COLO829 (cell line): ENCODE data around the gene TESK2.
A peak's percentile ranks its signal among the peaks of the same experiment; 100 is the strongest.
"Not testable (repeated sequence)": the region's sequence is repeated elsewhere in the genome, so short reads cannot be mapped to it uniquely, and the experiment has no call there.

Source experiments
- DNase-seq: peaks from one replicate; pipeline ENCODE4 v3.0.0; 2012; ENCODE audit warnings: low spot score

Gene TESK2

GRCh38 chr1:45490626-45491486 is at the start of gene TESK2:
TESK2 (minus strand) TSS chr1:45491163; CDS start chr1:45457785, 33,378 bp downstream.
- DNase-seq = peak; percentile 75

- DNase-seq = no peak
Measured at GRCh38 chr1:45536886-45537285, 45.9 kb upstream of the TESK2 start.

GRCh38 chr1:45535988-45536766 is 45.2 kb upstream of the TESK2 start:
- DNase-seq = no peak

GRCh38 chr1:45531873-45532272 is 40.9 kb upstream of the TESK2 start:
- no peak for DNase-seq

GRCh38 chr1:45530632-45531135 is 39.7 kb upstream of the TESK2 start:
- DNase-seq = no peak

GRCh38 chr1:45526135-45526644 is 35.2 kb upstream of the TESK2 start:
- DNase-seq = no peak

GRCh38 chr1:45523975-45524374 is 33.0 kb upstream of the TESK2 start:
- DNase-seq = not testable (repeated sequence)

- DNase-seq = not testable (repeated sequence)
Measured at GRCh38 chr1:45523516-45523915, 32.6 kb upstream of the TESK2 start.

- DNase-seq = no peak
Measured at GRCh38 chr1:45522324-45523104, 31.6 kb upstream of the TESK2 start.

- no peak for DNase-seq
Measured at GRCh38 chr1:45521413-45522323, 30.7 kb upstream of the TESK2 start, which contains the start of gene PRDX1. PRDX1 (minus strand) TSS chr1:45521884; CDS start chr1:45519043, 2,841 bp downstream.

GRCh38 chr1:45519774-45520173 is 28.8 kb upstream of the TESK2 start:
- DNase-seq = not testable (repeated sequence)

- DNase-seq = peak; percentile 72
Measured at GRCh38 chr1:45518910-45519309, 27.9 kb upstream of the TESK2 start.

GRCh38 chr1:45518366-45518765 is 27.4 kb upstream of the TESK2 start:
- not testable (repeated sequence) for DNase-seq

- DNase-seq = no peak
Measured at GRCh38 chr1:45516465-45516864, 25.5 kb upstream of the TESK2 start.

GRCh38 chr1:45516036-45516435 is 25.1 kb upstream of the TESK2 start:
- DNase-seq = no peak

- not testable (repeated sequence) for DNase-seq
Measured at GRCh38 chr1:45513532-45514260, 22.7 kb upstream of the TESK2 start.

GRCh38 chr1:45512641-45513054 is 21.7 kb upstream of the TESK2 start:
- DNase-seq = peak; percentile 26

- DNase-seq = peak; percentile 30
Measured at GRCh38 chr1:45510972-45511527, 20.1 kb upstream of the TESK2 start.
